ENCODE measurements around the gene PSMF1. TPM values are rescaled to one million over a fixed set of nuclear protein-coding genes. Genes with fewer than 3 reads are reported as not detected.

The PSMF1 gene
- total RNA-seq (135 TPM), polyA plus RNA-seq (ENCODE audit: insufficient read depth, low read depth, low replicate concordance) (93.2 TPM)
- long read RNA-seq, donor 1, full-length matches to known transcripts = 39 of 51 reads
- long read RNA-seq, donor 1, partial matches to known transcripts = 12 of 51 reads
- long read RNA-seq, donor 1, other reads (novel, unspliced or antisense) = 0 of 51 reads
- long read RNA-seq, donor 2, full-length matches to known transcripts = 46 of 46 reads
- long read RNA-seq, donor 2, partial matches to known transcripts = 0 of 46 reads
- long read RNA-seq, donor 2, other reads (novel, unspliced or antisense) = 0 of 46 reads
- long read RNA-seq, donor 3, full-length matches to known transcripts = 53 of 58 reads
- long read RNA-seq, donor 3, partial matches to known transcripts = 5 of 58 reads
- long read RNA-seq, donor 3, other reads (novel, unspliced or antisense) = 0 of 58 reads
- long read RNA-seq, donor 4, full-length matches to known transcripts = 37 of 46 reads
- long read RNA-seq, donor 4, partial matches to known transcripts = 9 of 46 reads
- long read RNA-seq, donor 4, other reads (novel, unspliced or antisense) = 0 of 46 reads
- long read RNA-seq, donor 5 = 0 reads
- long read RNA-seq, donor 6, full-length matches to known transcripts = 14 of 31 reads
- long read RNA-seq, donor 6, partial matches to known transcripts = 17 of 31 reads
- long read RNA-seq, donor 6, other reads (novel, unspliced or antisense) = 0 of 31 reads
- long read RNA-seq, donor 7, full-length matches to known transcripts = 99 of 128 reads
- long read RNA-seq, donor 7, partial matches to known transcripts = 9 of 128 reads
- long read RNA-seq, donor 7, other reads (novel, unspliced or antisense) = 20 of 128 reads
- long read RNA-seq, donor 8, full-length matches to known transcripts = 33 of 54 reads
- long read RNA-seq, donor 8, partial matches to known transcripts = 21 of 54 reads
- long read RNA-seq, donor 8, other reads (novel, unspliced or antisense) = 0 of 54 reads
- long read RNA-seq, donor 9, full-length matches to known transcripts = 19 of 24 reads
- long read RNA-seq, donor 9, partial matches to known transcripts = 5 of 24 reads
- long read RNA-seq, donor 9, other reads (novel, unspliced or antisense) = 0 of 24 reads
- long read RNA-seq, donor 10, full-length matches to known transcripts = 31 of 57 reads
- long read RNA-seq, donor 10, partial matches to known transcripts = 26 of 57 reads
- long read RNA-seq, donor 10, other reads (novel, unspliced or antisense) = 0 of 57 reads

DNA sequence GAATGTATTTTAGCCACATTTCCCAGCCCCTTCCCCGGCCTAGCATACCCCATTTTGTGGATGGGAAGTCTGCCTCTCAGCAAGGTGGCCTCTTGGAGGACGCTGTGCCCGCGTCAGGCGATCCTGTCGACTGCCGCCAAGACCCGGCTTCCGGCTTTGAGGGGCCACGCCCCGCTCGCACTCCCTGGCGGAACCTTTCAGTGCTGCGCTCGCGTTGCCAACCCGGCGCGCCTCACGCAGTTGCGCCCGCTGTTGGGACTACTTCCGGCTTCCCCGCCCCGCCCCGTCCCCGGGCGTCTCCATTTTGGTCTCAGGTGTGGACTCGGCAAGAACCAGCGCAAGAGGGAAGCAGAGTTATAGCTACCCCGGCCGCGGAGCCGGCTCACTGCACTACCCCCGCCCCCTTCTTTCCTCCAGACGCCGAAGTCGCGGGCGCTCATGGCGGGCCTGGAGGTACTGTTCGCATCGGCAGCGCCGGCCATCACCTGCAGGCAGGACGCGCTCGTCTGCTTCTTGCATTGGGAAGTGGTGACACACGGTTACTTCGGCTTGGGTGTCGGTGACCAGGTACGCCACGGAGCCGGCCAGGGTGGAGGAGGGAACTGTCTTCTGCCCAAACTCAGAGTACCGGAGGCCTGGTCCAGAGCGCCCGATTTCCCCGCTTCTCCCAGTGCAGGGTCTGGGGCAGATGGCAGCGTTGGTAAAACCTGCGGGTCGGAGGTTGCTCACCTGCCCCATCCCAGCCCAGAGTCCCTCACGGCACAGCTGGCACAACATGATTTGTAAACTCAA is at the start of gene PSMF1:
Gene PSMF1 (plus strand): TSS at position 267 of the 792 bp plus-strand sequence. CDS start 172 bp downstream, at position 439.
- DNase-seq (peak; percentile 96 to 98 (median 97)), FAIRE-seq (peak; percentile 73)
- no peak for TF ChIP-seq CTCF (IDR thresholded peaks at IDR 0.05; ENCODE audit: borderline replicate concordance, extremely low read depth, insufficient read depth)
- Histone ChIP-seq H3K27ac (ENCODE audit: low read depth in 2 of 2, low read length in 2 of 2) (peak within 1 kb of the TSS; percentile 59 to 64), H3K4me1 (ENCODE audit: control insufficient read depth in 2 of 3, insufficient read depth in 2 of 3, low read depth in 1 of 3, low read length in 3 of 3) (peaks cover 0 to 22% (median 12%) of the 10 kb centered on the region in 3 donors), H3K27me3 (ENCODE audit: control insufficient read depth, insufficient read depth, low read length) (no peaks in the 10 kb centered on the region), H3K36me3 (ENCODE audit: control insufficient read depth in 2 of 3, insufficient read depth in 3 of 3, low read length in 3 of 3) (no peaks in the 10 kb centered on the region), H3K9me3 (ENCODE audit: control insufficient read depth in 2 of 3, insufficient read depth in 1 of 3, low read length in 3 of 3) (no peaks in the 10 kb centered on the region), H3K9ac (ENCODE audit: low read length in 3 of 3) (peak within 1 kb of the TSS; percentile 88 to 98 (median 96)), H3K4me3 (ENCODE audit: low read length in 3 of 3) (peak within 1 kb of the TSS; percentile 88 to 99 (median 97))
- intact Hi-C loops (cut with DNase I) = no loop called here

- Histone ChIP-seq H3K27ac (ENCODE audit: low read depth in 2 of 2, low read length in 2 of 2) (no peak overlapping the region), H3K36me3 (ENCODE audit: control insufficient read depth in 2 of 3, insufficient read depth in 3 of 3, low read length in 3 of 3) (peaks cover 0 to 2% (median 0%) of the 10 kb centered on the region in 3 donors), H3K4me3 (ENCODE audit: low read length in 3 of 3) (no peak overlapping the region), H3K4me1 (ENCODE audit: control insufficient read depth in 2 of 3, insufficient read depth in 2 of 3, low read depth in 1 of 3, low read length in 3 of 3) (no peaks in the 10 kb centered on the region), H3K27me3 (ENCODE audit: control insufficient read depth, insufficient read depth, low read length) (no peaks in the 10 kb centered on the region), H3K9ac (ENCODE audit: low read length in 3 of 3) (no peak overlapping the region), H3K9me3 (ENCODE audit: control insufficient read depth in 2 of 3, insufficient read depth in 1 of 3, low read length in 3 of 3) (no peaks in the 10 kb centered on the region)
- DNase-seq = no peak
- FAIRE-seq = peak; percentile 57
- intact Hi-C loops (cut with DNase I) = no loop called here
- TF ChIP-seq CTCF (IDR thresholded peaks at IDR 0.05; ENCODE audit: borderline replicate concordance, extremely low read depth, insufficient read depth) = no peak
Measured at GRCh38 chr20:1072258-1072657, 46.1 kb upstream of the PSMF1 start.

- Histone ChIP-seq H3K9ac (ENCODE audit: low read length in 3 of 3) (no peak overlapping the region), H3K9me3 (ENCODE audit: control insufficient read depth in 2 of 3, insufficient read depth in 1 of 3, low read length in 3 of 3) (no peaks in the 10 kb centered on the region), H3K4me3 (ENCODE audit: low read length in 3 of 3) (no peak overlapping the region), H3K27me3 (ENCODE audit: control insufficient read depth, insufficient read depth, low read length) (no peaks in the 10 kb centered on the region), H3K36me3 (ENCODE audit: control insufficient read depth in 2 of 3, insufficient read depth in 3 of 3, low read length in 3 of 3) (peaks cover 0 to 2% (median 0%) of the 10 kb centered on the region in 3 donors), H3K4me1 (ENCODE audit: control insufficient read depth in 2 of 3, insufficient read depth in 2 of 3, low read depth in 1 of 3, low read length in 3 of 3) (no peaks in the 10 kb centered on the region), H3K27ac (ENCODE audit: low read depth in 2 of 2, low read length in 2 of 2) (no peak overlapping the region)
- DNase-seq = no peak
- intact Hi-C loops (cut with DNase I) = no loop called here
- FAIRE-seq = no peak
- no peak for TF ChIP-seq CTCF (IDR thresholded peaks at IDR 0.05; ENCODE audit: borderline replicate concordance, extremely low read depth, insufficient read depth)
Measured at GRCh38 chr20:1075616-1076015, 42.8 kb upstream of the PSMF1 start.

Measured in kidney (tissue), 22 donors.